Upper lobe of left lung (tissue), 4 donors: Measurements from ENCODE around the gene KRT23.

Experiments used
- CTCF ChIP-seq, 6 experiments: fragments of 450-650 bp in 4 of 6; fragments of 200-600 bp in 2 of 6; sonication (generic) in 2 of 6; IDR thresholded peaks; one replicate each; pipeline ENCODE4 v1.5.1; 2016 to 2019; ENCODE audit warnings: antibody characterized with exemption in 6 of 6
- EP300 ChIP-seq, 4 donors: sonication (generic); formaldehyde crosslinking; IDR thresholded peaks; one replicate each; pipeline ENCODE4 v1.5.1; 2017; ENCODE audit warnings: antibody characterized with exemption in 4 of 4, control low read depth in 2 of 4
- POLR2A ChIP-seq, 4 donors: fragments of 450-650 bp; IDR thresholded peaks; one replicate each; pipeline ENCODE4 v1.5.1; 2016 to 2017; ENCODE audit warnings: antibody characterized with exemption in 4 of 4, mild to moderate bottlenecking in 2 of 4
- POLR2AphosphoS5 ChIP-seq, 2 donors: sonication (generic); formaldehyde crosslinking; IDR thresholded peaks; one replicate each; pipeline ENCODE4 v1.5.1; 2017; ENCODE audit warnings: antibody characterized with exemption in 2 of 2

- TF ChIP-seq CTCF (IDR thresholded peaks at IDR 0.05) (no peak), POLR2A (IDR thresholded peaks at IDR 0.05) (no peak), EP300 (IDR thresholded peaks at IDR 0.05) (no peak), POLR2AphosphoS5 (IDR thresholded peaks at IDR 0.05) (no peak)
Observed at GRCh38 chr17:40974366-40974765, 36.9 kb upstream of the KRT23 start.
